HG02623 (cell line): ENCODE data around the gene THAP7.

ENCODE experiments used
- ATAC-seq: cut with Tn5 transposase; IDR thresholded peaks from one replicate; pipeline ENCODE4 v1.9.1; 2021; ENCODE audit warnings: moderate library complexity; ENCODE audit not compliant: unreplicated experiment

THAP7 gene

GRCh38 chr22:20949698-20950183 is 52.2 kb downstream of the THAP7 start:
- ATAC-seq: no peak
